GM21423 (cell line): ENCODE results near the gene ATG4D.
A peak's percentile ranks its signal among the peaks of the same experiment; 100 is the strongest.
"Not testable (repeated sequence)": the region's sequence is repeated elsewhere in the genome, so short reads cannot be mapped to it uniquely, and the experiment has no call there.

Source experiments
- ATAC-seq: cut with Tn5 transposase; IDR thresholded peaks from one replicate; pipeline ENCODE4 v1.9.1; 2021; ENCODE audit warnings: mild to moderate bottlenecking, moderate library complexity; ENCODE audit not compliant: unreplicated experiment

ATG4D gene

DNA sequence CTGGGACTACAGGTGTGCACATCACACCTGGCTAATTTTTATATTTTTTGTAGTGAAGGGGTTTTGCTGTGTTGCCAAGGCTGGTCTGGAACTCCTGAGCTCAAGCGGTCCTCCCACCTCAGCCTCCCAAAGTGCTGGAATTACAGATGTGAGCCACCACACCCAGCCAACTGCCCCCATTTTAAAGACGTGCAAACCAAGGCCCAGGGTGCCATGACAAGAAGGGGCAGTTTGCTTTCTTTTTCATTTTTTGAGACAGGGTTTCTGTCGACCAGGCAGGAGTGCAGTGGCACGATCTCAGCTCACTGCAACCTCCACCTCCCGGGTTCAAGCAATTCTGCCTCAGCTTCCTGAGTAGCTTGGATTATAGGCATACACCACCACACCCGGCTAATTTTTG is 30.1 kb downstream of the ATG4D start:
- not testable (repeated sequence) for ATAC-seq

GRCh38 chr19:10574462-10574861 is 30.8 kb downstream of the ATG4D start:
- ATAC-seq: no peak

GRCh38 chr19:10575011-10575716 is 31.5 kb downstream of the ATG4D start:
- no peak for ATAC-seq

GRCh38 chr19:10577951-10578350 is 34.2 kb downstream of the ATG4D start:
- ATAC-seq: no peak

DNA sequence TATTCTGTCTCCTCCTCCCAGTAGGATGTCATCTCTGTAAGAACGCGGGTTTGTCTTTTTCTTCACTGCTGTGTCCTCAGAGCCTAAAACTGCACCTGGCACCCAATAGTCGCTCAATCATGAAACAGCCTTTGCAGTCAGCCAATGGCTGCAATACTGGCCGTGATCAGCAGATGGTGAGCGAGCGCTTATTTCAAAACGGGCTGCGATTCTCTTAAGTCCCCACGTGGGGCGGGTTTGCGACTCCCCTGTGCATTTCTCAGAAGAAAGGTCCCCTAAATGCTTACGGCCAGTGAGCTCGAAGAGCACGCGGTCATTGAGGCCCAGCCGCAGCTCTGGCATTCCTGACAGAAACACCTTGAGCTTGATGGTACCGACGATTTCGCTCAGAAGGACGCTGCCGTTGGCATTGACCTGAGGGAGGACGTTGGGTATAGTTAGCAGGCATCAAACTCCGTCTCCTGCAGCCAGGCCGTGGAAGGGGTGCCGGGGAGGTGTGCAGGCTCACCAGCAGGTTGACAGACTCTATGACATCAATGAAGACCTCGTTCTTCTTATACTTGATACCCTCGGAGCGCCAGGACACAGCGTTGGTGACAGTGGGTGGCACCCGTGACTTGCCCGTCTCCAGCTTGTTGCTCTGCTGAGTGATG is 37.4 kb downstream of the ATG4D start:
- ATAC-seq: no peak

- ATAC-seq: no peak
Measured at GRCh38 chr19:10582091-10582490, 38.4 kb downstream of the ATG4D start.

- no peak for ATAC-seq
Measured at GRCh38 chr19:10583036-10583776, 39.5 kb downstream of the ATG4D start.

GRCh38 chr19:10586396-10586795 is 42.7 kb downstream of the ATG4D start:
- ATAC-seq: no peak

DNA sequence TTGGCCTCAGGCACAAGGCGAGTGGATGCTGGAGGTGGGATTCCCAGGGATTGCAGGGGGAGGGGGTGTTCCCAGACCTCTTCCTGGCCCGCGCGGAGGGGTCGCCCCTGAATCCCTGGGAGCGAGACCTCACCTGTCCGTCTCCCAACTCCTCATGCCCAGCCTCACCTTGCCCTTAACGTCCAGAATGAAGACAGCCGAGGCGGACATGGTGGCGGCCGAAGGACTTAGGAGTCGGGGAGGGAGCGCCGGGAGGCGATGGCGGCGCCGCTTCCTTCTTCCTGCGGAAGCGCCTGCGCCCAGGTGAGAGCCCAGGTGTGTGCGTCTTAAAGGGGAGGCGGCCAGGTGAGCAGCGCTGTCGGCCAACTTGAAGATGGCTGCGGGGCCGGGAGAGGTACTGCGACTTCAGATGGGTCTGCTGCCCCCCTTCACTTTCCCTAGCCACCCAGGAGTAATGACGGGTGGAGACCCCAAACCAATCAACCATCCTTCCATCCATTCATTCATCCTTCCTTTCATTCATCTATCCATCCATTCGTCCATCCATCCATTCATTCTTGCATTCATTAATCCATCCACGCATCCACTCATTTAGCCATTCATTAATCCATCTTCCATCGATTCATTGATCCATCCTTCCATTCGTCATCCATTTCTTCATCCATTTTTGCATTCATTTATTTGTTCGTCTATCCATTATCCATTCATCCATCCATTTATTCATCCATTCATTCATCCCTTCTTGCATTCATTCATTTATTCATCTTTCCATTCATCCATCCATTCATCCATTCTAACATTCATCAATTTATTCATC is 43.5 kb downstream of the ATG4D start, which contains the start of gene AP1M2:
AP1M2 (minus strand) TSS at position 291 of the 817 bp plus-strand sequence; CDS start at position 210, 81 bp downstream.
- ATAC-seq: no peak

GRCh38 chr19:10587839-10588150 is 44.1 kb downstream of the ATG4D start:
- ATAC-seq: no peak

DNA sequence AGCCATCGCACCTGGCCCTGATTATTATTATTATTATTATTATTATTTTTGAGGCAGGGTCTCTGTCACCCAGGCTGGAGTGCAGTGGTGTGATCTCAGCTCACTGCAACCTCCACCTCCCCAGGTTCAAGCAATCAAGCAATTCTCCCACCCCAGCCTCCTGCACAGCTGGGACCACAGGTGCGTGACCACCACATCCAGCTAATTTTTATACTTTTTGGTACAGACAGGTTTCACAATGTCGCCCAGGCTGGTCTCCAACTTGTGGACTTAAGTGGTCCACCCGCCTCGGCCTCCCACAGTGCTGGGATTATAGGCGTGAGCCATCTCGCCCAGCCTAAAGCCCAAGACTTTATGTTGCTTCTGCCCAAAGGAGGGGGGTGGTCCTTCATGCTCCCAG is 49.4 kb downstream of the ATG4D start:
- no peak for ATAC-seq

DNA sequence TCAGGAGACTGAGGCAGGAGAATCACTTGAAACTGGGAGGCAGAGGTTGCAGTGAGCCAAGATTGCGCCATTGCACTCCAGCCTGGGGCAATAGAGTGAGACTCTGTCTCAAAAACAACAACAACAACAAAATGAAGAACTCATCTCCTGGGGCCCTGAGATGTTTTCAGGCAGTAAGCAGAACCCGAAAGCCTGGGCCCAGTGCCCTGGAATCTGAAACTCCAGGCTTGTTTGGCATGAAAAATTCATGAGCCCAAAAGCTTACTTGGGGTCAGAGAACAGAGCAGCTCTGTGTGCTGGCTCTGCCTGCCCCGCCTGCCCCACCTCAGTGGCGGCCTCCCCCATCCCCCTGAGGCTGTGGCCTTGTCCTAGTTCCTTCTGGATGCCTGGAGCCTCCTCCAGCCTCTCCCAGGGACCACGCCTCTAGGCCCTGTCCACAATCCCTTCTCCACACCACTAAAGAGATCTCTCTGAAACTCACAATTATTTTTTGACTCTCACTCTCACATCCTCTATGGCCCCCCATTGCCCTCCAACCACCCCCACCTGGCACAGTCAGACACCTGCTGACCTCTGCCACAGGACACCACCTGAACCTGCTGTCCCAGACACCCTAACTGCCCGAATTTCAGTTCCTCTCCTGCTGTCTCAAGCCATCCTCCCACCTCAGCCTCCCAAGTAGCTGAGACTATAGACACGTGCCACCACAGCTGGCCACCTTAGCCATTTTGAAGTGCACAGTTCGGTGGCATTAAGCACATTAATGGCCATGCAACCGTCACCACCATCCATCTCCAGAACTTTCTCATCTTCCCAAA is 50.3 kb downstream of the ATG4D start:
- ATAC-seq: no peak

GRCh38 chr19:10600149-10600548 is 56.4 kb downstream of the ATG4D start:
- ATAC-seq: no peak

GRCh38 chr19:10601999-10602329 is 58.3 kb downstream of the ATG4D start:
- no peak for ATAC-seq

- peak; percentile 56 for ATAC-seq
Measured at GRCh38 chr19:10602330-10603083, 58.8 kb downstream of the ATG4D start.
